Measurements from ENCODE around the gene ABCD3. TPM values are rescaled to one million over a fixed set of nuclear protein-coding genes. Genes with fewer than 3 reads are reported as not detected.

Gene ABCD3
- total and polyA plus RNA-seq, 2 of the 13 experiments (the other 11 are each of a cell fraction or from before 2014, with no cell fraction given) = 27.5 to 166 TPM

DNA sequence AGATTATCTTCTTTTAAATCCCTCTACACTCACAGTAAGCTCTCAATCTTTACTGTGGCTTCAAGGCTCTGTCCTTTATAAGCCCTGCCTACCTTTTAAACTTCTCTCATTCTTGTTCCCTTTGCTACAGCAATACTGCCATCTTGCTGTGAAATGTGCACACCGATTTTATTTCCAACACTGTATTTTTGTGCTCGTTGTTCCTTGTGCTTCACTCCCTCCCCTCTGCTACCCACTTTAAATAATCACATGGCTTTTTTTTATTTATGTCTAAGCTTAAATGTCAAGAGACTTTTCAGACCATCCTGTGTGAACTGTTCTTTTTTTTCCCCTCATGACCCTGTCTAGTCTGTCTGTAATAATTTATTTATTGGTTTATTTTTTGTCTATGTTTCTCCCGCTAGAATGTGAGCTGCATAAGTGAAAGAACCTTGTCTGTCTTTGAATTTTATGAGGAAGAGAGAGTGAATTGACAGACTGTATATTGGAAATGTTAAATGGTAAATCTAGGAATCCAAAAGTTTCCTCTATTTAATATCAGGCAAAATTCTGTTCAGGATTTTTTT is 45.7 kb downstream of the ABCD3 start:
- in situ Hi-C loops (cut with HindIII; ENCODE audit: extremely low pct_ligation_motif_present, low pct_unique_long_range_greater_than_20kb) = loop anchor here (10.0 kb wide), 2 partner anchors 69 to 439 kb away; no protein-coding TSS in a partner anchor
- peak; percentile 71 for DNase-seq (ENCODE audit: low spot score)
- CTCF ChIA-PET (ENCODE audit: low intra/inter-chr PET ratio, low total read pairs) = interaction anchor here (0.9 to 1.4 kb wide), 4 partner anchors 67 to 437 kb away, joined by 3 to 9 read pairs (median 4); no protein-coding TSS in a partner anchor
- peaks cover 10 to 58% of the 10 kb centered on the region in 2 experiments for H3K36me3 ChIP-seq (replicated peaks in 1 of 2; ENCODE audit: control insufficient read depth in 1 of 2, insufficient read depth in 2 of 2, low read length in 2 of 2)
- H3K27ac ChIP-seq (ENCODE audit: extremely low read length, insufficient read depth, low read length) = peak overlapping the region; percentile 3
- WGBS (ENCODE audit: low lambda C conversion rate) = 39% methylated on average over 3 of the region's 3 CpGs
- H3K9me3 ChIP-seq (ENCODE audit: low read length) = no peaks in the 10 kb centered on the region
- intact Hi-C loops (cut with micrococcal nuclease; ENCODE audit: unreplicated experiment) = loop anchor here (1.0 to 5.0 kb wide), 7 partner anchors 39 to 437 kb away; no protein-coding TSS in a partner anchor
- H3K9ac ChIP-seq (ENCODE audit: insufficient read depth, low read depth, low read length) = no peak overlapping the region
- POLR2A ChIA-PET = interaction anchor here (3.3 kb wide), 1 partner anchor 46 kb away, joined by 12 read pairs; the partner anchor contains the start of gene ABCD3
- no peak overlapping the region for H3K4me3 ChIP-seq (replicated peaks in 1 of 3; ENCODE audit: insufficient read depth in 1 of 3, low read depth in 2 of 3, low read length in 3 of 3)
- H3K79me2 ChIP-seq (ENCODE audit: insufficient read depth, low read length) = peaks cover 45% of the 10 kb centered on the region
- H4K20me1 ChIP-seq (ENCODE audit: insufficient read depth, low read length) = peaks cover 6% of the 10 kb centered on the region; the same call in 1 of the 2 replicates
- BruUV-seq (replicated peaks) = no TSS peak
- FAIRE-seq = peak; percentile 15
- no peaks in the 10 kb centered on the region for H3K27me3 ChIP-seq (ENCODE audit: control insufficient read depth in 1 of 2, insufficient read depth in 2 of 2, low read length in 2 of 2)
- H3K4me1 ChIP-seq (ENCODE audit: insufficient read depth, low read length) = peaks cover 35% of the 10 kb centered on the region
- ATAC-seq = peak; percentile 91
- H3K4me2 ChIP-seq (ENCODE audit: low read depth, low read length) = no peak overlapping the region
- H2AFZ ChIP-seq (ENCODE audit: low read length) = no peak overlapping the region
- TF ChIP-seq ATAD3A (CRISPR knock-in tag; IDR thresholded peaks at IDR 0.05) (no peak), ATF1 (CRISPR knock-in tag; IDR thresholded peaks at IDR 0.05) (no peak), ZNF547 (CRISPR knock-in tag; IDR thresholded peaks at IDR 0.05) (no peak), PHF8 (CRISPR knock-in tag; IDR thresholded peaks at IDR 0.05) (no peak), NFYB (CRISPR knock-in tag; IDR thresholded peaks at IDR 0.05) (no peak), KLF11 (CRISPR knock-in tag; IDR thresholded peaks at IDR 0.05) (no peak), STAG1 (CRISPR knock-in tag; IDR thresholded peaks at IDR 0.05) (peak; percentile 90), POLR2A (IDR thresholded peaks at IDR 0.05; ENCODE audit: insufficient read depth in 1 of 2, low read depth in 2 of 2, low read length in 2 of 2) (no peak), RBM22 (optimal IDR thresholded peaks at IDR 0.05; ENCODE audit: low read length) (peak; percentile 84), TBX2 (CRISPR knock-in tag; IDR thresholded peaks at IDR 0.05; ENCODE audit: borderline replicate concordance) (no peak), THYN1 (CRISPR knock-in tag; IDR thresholded peaks at IDR 0.05; ENCODE audit: borderline replicate concordance, low read depth) (no peak), KLF12 (CRISPR knock-in tag; IDR thresholded peaks at IDR 0.05; ENCODE audit: borderline replicate concordance) (no peak), SMAD1 (CRISPR knock-in tag; IDR thresholded peaks at IDR 0.05; ENCODE audit: borderline replicate concordance, low read depth) (no peak), SMC3 (IDR thresholded peaks at IDR 0.05; ENCODE audit: low read length) (peak; percentile 89), ZNF496 (CRISPR knock-in tag; IDR thresholded peaks at IDR 0.05; ENCODE audit: insufficient replicate concordance) (no peak), ELF3 (CRISPR knock-in tag; IDR thresholded peaks at IDR 0.05) (peak; percentile 60; the same call in 1 of the 2 replicates), HMGA1 (CRISPR knock-in tag; conservative IDR thresholded peaks at IDR 0.05) (no peak)
- TF ChIP-seq, protein P1, sequence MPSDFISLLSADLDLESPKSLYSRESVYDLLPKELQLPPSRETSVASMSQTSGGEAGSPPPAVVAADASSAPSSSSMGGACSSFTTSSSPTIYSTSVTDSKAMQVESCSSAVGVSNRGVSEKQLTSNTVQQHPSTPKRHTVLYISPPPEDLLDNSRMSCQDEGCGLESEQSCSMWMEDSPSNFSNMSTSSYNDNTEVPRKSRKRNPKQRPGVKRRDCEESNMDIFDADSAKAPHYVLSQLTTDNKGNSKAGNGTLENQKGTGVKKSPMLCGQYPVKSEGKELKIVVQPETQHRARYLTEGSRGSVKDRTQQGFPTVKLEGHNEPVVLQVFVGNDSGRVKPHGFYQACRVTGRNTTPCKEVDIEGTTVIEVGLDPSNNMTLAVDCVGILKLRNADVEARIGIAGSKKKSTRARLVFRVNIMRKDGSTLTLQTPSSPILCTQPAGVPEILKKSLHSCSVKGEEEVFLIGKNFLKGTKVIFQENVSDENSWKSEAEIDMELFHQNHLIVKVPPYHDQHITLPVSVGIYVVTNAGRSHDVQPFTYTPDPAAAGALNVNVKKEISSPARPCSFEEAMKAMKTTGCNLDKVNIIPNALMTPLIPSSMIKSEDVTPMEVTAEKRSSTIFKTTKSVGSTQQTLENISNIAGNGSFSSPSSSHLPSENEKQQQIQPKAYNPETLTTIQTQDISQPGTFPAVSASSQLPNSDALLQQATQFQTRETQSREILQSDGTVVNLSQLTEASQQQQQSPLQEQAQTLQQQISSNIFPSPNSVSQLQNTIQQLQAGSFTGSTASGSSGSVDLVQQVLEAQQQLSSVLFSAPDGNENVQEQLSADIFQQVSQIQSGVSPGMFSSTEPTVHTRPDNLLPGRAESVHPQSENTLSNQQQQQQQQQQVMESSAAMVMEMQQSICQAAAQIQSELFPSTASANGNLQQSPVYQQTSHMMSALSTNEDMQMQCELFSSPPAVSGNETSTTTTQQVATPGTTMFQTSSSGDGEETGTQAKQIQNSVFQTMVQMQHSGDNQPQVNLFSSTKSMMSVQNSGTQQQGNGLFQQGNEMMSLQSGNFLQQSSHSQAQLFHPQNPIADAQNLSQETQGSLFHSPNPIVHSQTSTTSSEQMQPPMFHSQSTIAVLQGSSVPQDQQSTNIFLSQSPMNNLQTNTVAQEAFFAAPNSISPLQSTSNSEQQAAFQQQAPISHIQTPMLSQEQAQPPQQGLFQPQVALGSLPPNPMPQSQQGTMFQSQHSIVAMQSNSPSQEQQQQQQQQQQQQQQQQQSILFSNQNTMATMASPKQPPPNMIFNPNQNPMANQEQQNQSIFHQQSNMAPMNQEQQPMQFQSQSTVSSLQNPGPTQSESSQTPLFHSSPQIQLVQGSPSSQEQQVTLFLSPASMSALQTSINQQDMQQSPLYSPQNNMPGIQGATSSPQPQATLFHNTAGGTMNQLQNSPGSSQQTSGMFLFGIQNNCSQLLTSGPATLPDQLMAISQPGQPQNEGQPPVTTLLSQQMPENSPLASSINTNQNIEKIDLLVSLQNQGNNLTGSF (CRISPR knock-in tag; IDR thresholded peaks at IDR 0.05) = no peak
- TF ChIP-seq, protein P2, sequence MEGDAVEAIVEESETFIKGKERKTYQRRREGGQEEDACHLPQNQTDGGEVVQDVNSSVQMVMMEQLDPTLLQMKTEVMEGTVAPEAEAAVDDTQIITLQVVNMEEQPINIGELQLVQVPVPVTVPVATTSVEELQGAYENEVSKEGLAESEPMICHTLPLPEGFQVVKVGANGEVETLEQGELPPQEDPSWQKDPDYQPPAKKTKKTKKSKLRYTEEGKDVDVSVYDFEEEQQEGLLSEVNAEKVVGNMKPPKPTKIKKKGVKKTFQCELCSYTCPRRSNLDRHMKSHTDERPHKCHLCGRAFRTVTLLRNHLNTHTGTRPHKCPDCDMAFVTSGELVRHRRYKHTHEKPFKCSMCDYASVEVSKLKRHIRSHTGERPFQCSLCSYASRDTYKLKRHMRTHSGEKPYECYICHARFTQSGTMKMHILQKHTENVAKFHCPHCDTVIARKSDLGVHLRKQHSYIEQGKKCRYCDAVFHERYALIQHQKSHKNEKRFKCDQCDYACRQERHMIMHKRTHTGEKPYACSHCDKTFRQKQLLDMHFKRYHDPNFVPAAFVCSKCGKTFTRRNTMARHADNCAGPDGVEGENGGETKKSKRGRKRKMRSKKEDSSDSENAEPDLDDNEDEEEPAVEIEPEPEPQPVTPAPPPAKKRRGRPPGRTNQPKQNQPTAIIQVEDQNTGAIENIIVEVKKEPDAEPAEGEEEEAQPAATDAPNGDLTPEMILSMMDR (CRISPR knock-in tag; IDR thresholded peaks at IDR 0.05) = peak; percentile 85

Measured in HepG2 (cell line).